A549 (cell line): ENCODE data around the gene TGFBI. TPM values are rescaled to one million over a fixed set of nuclear protein-coding genes. Genes with fewer than 3 reads are reported as not detected.
A peak's percentile ranks its signal among the peaks of the same experiment; 100 is the strongest.

Experiments
- ATAC-seq, 2 experiments: fragments of 200-7000 bp in 1 of 2; fragments of >200 bp in 1 of 2; cut with Nextera tagmentation in 1 of 2; cut with Tn5 transposase in 1 of 2; 3 replicates each; pipeline versions ENCODE4 v1.8.0 to v1.9.1; 2018 to 2020; ENCODE audit warnings: mild to moderate bottlenecking in 1 of 2, moderate library complexity in 1 of 2
- CTCF ChIA-PET: fragments of 300-600 bp; sonication (Branson Sonifier 250); formaldehyde crosslinking; extraction: SDS; loops from one replicate; lab custom pipeline; 2021; ENCODE audit warnings: antibody characterized with exemption, inconsistent platforms; lab: Yijun Ruan, JAX
- POLR2A ChIA-PET: fragments of 350-600 bp; formaldehyde crosslinking; extraction: SDS; loops from one replicate; lab custom pipeline; 2021; ENCODE audit warnings: antibody characterized with exemption, inconsistent platforms; lab: Yijun Ruan, JAX
- DNase-seq, 2 experiments: peaks; one replicate each; pipeline versions ENCODE4 v3.0.0 to v3.0.0-alpha.2; 2011 to 2016; ENCODE audit warnings: low read depth in 1 of 2, low spot score in 1 of 2
- FAIRE-seq: peaks from 2 replicates; lab custom pipeline; 2011; peaks lifted over from hg19 to GRCh38; lab: Jason Lieb, UNC
- H3K27ac ChIP-seq, 2 experiments: fragments of >200 bp; sonication (Bioruptor Twin); formaldehyde crosslinking; 3 replicates each; pipeline ENCODE4 v1.5.1; 2016 to 2017
- H3K4me1 ChIP-seq: fragments of >200 bp; sonication (Bioruptor Twin); formaldehyde crosslinking; 3 replicates; pipeline ENCODE4 v1.6.1; 2016
- H3K4me2 ChIP-seq: fragments of >200 bp; sonication (Bioruptor Twin); formaldehyde crosslinking; 3 replicates; pipeline ENCODE4 v1.6.1; 2016
- H3K4me3 ChIP-seq: fragments of >200 bp; sonication (Bioruptor Twin); formaldehyde crosslinking; 3 replicates; pipeline ENCODE4 v1.5.1; 2016
- H3K9me3 ChIP-seq: fragments of >200 bp; sonication (Bioruptor Twin); formaldehyde crosslinking; 3 replicates; pipeline ENCODE4 v1.6.1; 2016
- CBX2 ChIP-seq: fragments of 200-600 bp; sonication (generic); IDR thresholded peaks from 2 replicates; pipeline ENCODE4 v1.6.1; 2016; ENCODE audit warnings: low read depth, mild to moderate bottlenecking, borderline replicate concordance
- FOSL2 ChIP-seq, 2 experiments: fragments of 450-650 bp in 1 of 2; fragments of >200 bp in 1 of 2; sonication (Bioruptor Twin) in 1 of 2; formaldehyde crosslinking; IDR thresholded peaks; 2 replicates each; pipeline versions ENCODE4 v1.5.0 to v1.6.1; 2016 to 2020; ENCODE audit warnings: mild to moderate bottlenecking in 1 of 2, moderate library complexity in 1 of 2
- JUN ChIP-seq, 2 experiments: fragments of >200 bp; sonication (Bioruptor Twin); formaldehyde crosslinking; IDR thresholded peaks; 2 replicates in 1 of 2; 3 replicates in 1 of 2; pipeline ENCODE4 v1.6.1; 2016 to 2017
- KDM1A ChIP-seq: fragments of 200-600 bp; sonication (generic); IDR thresholded peaks from 2 replicates; pipeline ENCODE4 v1.6.1; 2016; ENCODE audit warnings: low read depth, mild to moderate bottlenecking
- KDM5A ChIP-seq: fragments of 200-600 bp; sonication (generic); IDR thresholded peaks from 2 replicates; pipeline ENCODE4 v1.6.1; 2016; ENCODE audit warnings: antibody characterized with exemption, mild to moderate bottlenecking
- MAZ ChIP-seq: fragments of 150-350 bp; IDR thresholded peaks from 2 replicates; pipeline ENCODE4 v1.6.1; 2014; ENCODE audit warnings: antibody characterized with exemption, low read depth, low read length, borderline replicate concordance
- MYC ChIP-seq: IDR thresholded peaks from 2 replicates; pipeline ENCODE4 v1.6.1; 2012; ENCODE audit warnings: mild to moderate bottlenecking, inconsistent platforms, low read length, improper control_type of control experiment, borderline replicate concordance
- NR3C1 ChIP-seq: fragments of >200 bp; sonication (Bioruptor Twin); formaldehyde crosslinking; IDR thresholded peaks from 3 replicates; pipeline ENCODE4 v1.6.1; 2017
- POLR2A ChIP-seq: IDR thresholded peaks from 2 replicates; pipeline ENCODE4 v1.6.1; 2012; ENCODE audit warnings: mild to moderate bottlenecking, low read length
- POLR2AphosphoS2 ChIP-seq: conservative IDR thresholded peaks from 2 replicates; pipeline ENCODE4 v1.6.1; 2012; ENCODE audit warnings: low read length, improper control_type of control experiment, inconsistent platforms
- RAD21 ChIP-seq, 2 experiments: fragments of >200 bp in 1 of 2; sonication (Bioruptor Twin) in 1 of 2; formaldehyde crosslinking in 1 of 2; IDR thresholded peaks in 1 of 2; conservative IDR thresholded peaks in 1 of 2; 2 replicates in 1 of 2; 3 replicates in 1 of 2; pipeline ENCODE4 v1.6.1; 2012 to 2018; ENCODE audit warnings: inconsistent platforms in 1 of 2
- RARB ChIP-seq: fragments of 250-450 bp; sonication (Bioruptor Pico); IDR thresholded peaks from 2 replicates; pipeline ENCODE4 v1.8.0; 2021; ENCODE audit warnings: mild to moderate bottlenecking, moderate library complexity
- SREBF2 ChIP-seq: fragments of 450-650 bp; IDR thresholded peaks from 2 replicates; pipeline ENCODE4 v1.6.1; 2014; ENCODE audit warnings: mild to moderate bottlenecking, moderate library complexity
- ZC3H11A ChIP-seq: fragments of 450-650 bp; IDR thresholded peaks from 2 replicates; pipeline ENCODE4 v1.6.1; 2014; ENCODE audit warnings: antibody characterized with exemption, mild to moderate bottlenecking
- ZNF302 ChIP-seq: fragments of 250-450 bp; sonication (Bioruptor Pico); IDR thresholded peaks from 2 replicates; pipeline ENCODE4 v1.9.0; 2021; ENCODE audit warnings: inconsistent platforms, mild to moderate bottlenecking, moderate library complexity
- WGBS: methylation state at CpG from one replicate; pipeline ENCODE4 v1.1.6; 2017; ENCODE audit errors: missing lambda C conversion rate; 5-methylcytosine and 5-hydroxymethylcytosine counted together
- polyA plus RNA-seq, 4 experiments: library from polyadenylated mRNA; depleted of rRNA in 3 of 4; stranded (reverse); fragments of >200 nt; fragmentation: RNase III in 1 of 4; extraction: RNeasy Plus Mini Kit Qiagen cat#74134 plus additional on column Dnase treatment in 1 of 4; gene quantifications; 2 replicates in 3 of 4; 3 replicates in 1 of 4; pipeline ENCODE4 v1.2.3, GENCODE V29; 2011 to 2017
- TF ChIP-seq, protein P1 (sequence below): IDR thresholded peaks from 2 replicates; pipeline ENCODE4 v1.6.1; 2012
- TF ChIP-seq, protein P2 (sequence below): fragments of >200 bp; sonication (Bioruptor Twin); formaldehyde crosslinking; IDR thresholded peaks from 2 replicates; pipeline ENCODE4 v1.6.1; 2016
- TF ChIP-seq, protein P3 (sequence below): IDR thresholded peaks from 2 replicates; pipeline ENCODE4 v1.6.1; 2012; ENCODE audit warnings: low read depth, borderline replicate concordance
- TF ChIP-seq, protein P4 (sequence below): fragments of 200-600 bp; sonication (generic); IDR thresholded peaks from 2 replicates; pipeline ENCODE4 v1.6.1; 2016; ENCODE audit warnings: antibody characterized with exemption, mild to moderate bottlenecking, moderate library complexity

Gene TGFBI
- polyA plus RNA-seq, 2 of the 4 experiments (the other 2 are of a cell fraction): 1,135 to 1,859 TPM

DNA sequence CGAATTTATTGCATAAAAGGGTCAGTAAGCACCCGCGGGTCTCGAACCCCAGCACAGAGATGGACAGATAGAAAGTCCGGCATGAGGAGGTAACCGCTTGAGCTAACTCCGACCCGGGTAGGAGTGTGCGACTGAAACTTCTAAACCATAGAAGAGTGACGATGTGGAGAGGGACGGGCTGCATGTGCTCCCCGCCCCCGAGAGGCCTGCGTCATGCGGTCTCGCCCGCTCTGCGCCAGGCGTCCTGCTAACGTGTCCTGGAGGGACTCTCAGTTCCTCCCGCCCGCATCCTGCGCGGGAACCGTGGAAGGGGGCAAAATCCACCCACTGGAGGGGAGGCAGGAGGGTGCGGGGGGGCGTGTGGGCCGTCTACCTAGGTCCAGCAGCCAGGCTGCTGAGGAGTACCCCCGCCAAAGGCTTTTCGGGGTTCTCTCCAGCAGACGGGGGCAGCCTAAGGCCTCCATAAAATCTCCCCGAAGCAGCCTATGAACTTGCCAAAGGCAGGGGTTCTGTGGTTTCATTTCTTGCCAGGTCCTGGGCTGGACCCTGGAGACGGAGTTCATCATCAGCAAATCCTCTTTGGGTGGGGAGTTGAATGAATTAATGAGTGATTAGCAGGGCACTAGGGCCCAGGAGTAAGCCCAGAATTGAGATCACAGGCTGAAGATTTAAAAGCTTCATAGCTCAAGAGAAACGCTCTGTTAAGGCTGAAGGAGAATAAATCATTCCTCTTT is 51.9 kb downstream of the TGFBI start:
- ATAC-seq (peak; percentile 62 to 63), FAIRE-seq (no peak)
- H3K4me3 ChIP-seq: peak overlapping the region; percentile 30
- POLR2A ChIA-PET: interaction anchor here (0.6 kb wide), 1 partner anchor 52 kb away, joined by 3 read pairs; the partner anchor contains the start of gene SMAD5
- H3K27ac ChIP-seq: peak overlapping the region; percentile 80 to 89
- WGBS: 58% methylated on average over 32 of the region's 34 CpGs
- H3K4me1 ChIP-seq: peaks cover 27% of the 10 kb centered on the region
- CTCF ChIA-PET: interaction anchor here (1.5 to 6.9 kb wide), 6 partner anchors 11 to 190 kb away, joined by 7 to 74 read pairs (median 19); no protein-coding TSS in a partner anchor
- H3K4me2 ChIP-seq: peak overlapping the region; percentile 71
- no peaks in the 10 kb centered on the region for H3K9me3 ChIP-seq
- TF ChIP-seq, protein P1, sequence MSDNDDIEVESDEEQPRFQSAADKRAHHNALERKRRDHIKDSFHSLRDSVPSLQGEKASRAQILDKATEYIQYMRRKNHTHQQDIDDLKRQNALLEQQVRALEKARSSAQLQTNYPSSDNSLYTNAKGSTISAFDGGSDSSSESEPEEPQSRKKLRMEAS: peak; percentile 78
- TF ChIP-seq SREBF2: peak; percentile 48; the same call in 1 of the 2 replicates
- no peak for TF ChIP-seq RARB
- TF ChIP-seq, protein P2, sequence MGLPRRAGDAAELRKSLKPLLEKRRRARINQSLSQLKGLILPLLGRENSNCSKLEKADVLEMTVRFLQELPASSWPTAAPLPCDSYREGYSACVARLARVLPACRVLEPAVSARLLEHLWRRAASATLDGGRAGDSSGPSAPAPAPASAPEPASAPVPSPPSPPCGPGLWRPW: no peak
- TF ChIP-seq RAD21 (conservative IDR thresholded peaks at IDR 0.05 in 1 of 2, IDR thresholded peaks at IDR 0.05 in 1 of 2): no peak
- no peak for TF ChIP-seq FOSL2 (IDR thresholded peaks at IDR 0.05)
- TF ChIP-seq FOSL2 (CRISPR knock-in tag; IDR thresholded peaks at IDR 0.05): peak; percentile 19; the same call in 1 of the 2 replicates
- TF ChIP-seq ZNF302 (CRISPR knock-in tag): no peak
- TF ChIP-seq CBX2: no peak
- no peak for TF ChIP-seq MYC
- no peak for TF ChIP-seq NR3C1
- TF ChIP-seq ZC3H11A: no peak
- TF ChIP-seq POLR2AphosphoS2: peak; percentile 91
- TF ChIP-seq, protein P3, sequence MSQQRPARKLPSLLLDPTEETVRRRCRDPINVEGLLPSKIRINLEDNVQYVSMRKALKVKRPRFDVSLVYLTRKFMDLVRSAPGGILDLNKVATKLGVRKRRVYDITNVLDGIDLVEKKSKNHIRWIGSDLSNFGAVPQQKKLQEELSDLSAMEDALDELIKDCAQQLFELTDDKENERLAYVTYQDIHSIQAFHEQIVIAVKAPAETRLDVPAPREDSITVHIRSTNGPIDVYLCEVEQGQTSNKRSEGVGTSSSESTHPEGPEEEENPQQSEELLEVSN: peak; percentile 58; the same call in 1 of the 2 replicates
- TF ChIP-seq POLR2A: peak; percentile 45
- no peak for TF ChIP-seq JUN (IDR thresholded peaks at IDR 0.05)
- TF ChIP-seq, all 56 proteins: peak for 6
- peak; percentile 43 to 85 for DNase-seq

DNA sequence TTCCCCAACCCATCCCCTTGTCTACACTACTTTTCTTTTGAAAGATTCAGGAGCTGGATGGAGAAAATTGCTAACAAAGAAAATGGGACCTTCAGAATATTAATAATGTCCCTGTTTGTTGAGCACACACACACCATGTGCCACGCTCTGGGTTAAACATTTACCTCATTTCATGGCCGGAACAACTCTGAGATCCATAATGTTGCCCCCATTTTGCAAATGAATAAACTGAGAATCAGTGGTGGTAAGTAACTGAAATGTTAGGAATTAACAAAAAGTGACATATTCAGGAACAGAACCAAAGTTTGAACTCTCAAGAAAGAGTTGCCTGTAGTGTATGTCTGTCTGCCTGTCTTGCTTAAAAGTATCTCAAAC is 52.4 kb downstream of the TGFBI start:
- Histone ChIP-seq H3K27ac (peak overlapping the region; percentile 80 to 89), H3K4me2 (peak overlapping the region; percentile 71), H3K4me3 (no peak overlapping the region; the same call in 2 of the 3 replicates), H3K9me3 (no peaks in the 10 kb centered on the region), H3K4me1 (peaks cover 27% of the 10 kb centered on the region)
- 41% methylated on average over 2 of the region's 2 CpGs for WGBS
- POLR2A ChIA-PET: no interaction called here
- FAIRE-seq: no peak
- no peak for DNase-seq
- no peak for TF ChIP-seq KDM5A
- no peak for TF ChIP-seq MAZ
- 0 out of 2 replicates have a peak, but pooled peaks have one; percentile 59 for TF ChIP-seq KDM1A
- TF ChIP-seq, protein P4, sequence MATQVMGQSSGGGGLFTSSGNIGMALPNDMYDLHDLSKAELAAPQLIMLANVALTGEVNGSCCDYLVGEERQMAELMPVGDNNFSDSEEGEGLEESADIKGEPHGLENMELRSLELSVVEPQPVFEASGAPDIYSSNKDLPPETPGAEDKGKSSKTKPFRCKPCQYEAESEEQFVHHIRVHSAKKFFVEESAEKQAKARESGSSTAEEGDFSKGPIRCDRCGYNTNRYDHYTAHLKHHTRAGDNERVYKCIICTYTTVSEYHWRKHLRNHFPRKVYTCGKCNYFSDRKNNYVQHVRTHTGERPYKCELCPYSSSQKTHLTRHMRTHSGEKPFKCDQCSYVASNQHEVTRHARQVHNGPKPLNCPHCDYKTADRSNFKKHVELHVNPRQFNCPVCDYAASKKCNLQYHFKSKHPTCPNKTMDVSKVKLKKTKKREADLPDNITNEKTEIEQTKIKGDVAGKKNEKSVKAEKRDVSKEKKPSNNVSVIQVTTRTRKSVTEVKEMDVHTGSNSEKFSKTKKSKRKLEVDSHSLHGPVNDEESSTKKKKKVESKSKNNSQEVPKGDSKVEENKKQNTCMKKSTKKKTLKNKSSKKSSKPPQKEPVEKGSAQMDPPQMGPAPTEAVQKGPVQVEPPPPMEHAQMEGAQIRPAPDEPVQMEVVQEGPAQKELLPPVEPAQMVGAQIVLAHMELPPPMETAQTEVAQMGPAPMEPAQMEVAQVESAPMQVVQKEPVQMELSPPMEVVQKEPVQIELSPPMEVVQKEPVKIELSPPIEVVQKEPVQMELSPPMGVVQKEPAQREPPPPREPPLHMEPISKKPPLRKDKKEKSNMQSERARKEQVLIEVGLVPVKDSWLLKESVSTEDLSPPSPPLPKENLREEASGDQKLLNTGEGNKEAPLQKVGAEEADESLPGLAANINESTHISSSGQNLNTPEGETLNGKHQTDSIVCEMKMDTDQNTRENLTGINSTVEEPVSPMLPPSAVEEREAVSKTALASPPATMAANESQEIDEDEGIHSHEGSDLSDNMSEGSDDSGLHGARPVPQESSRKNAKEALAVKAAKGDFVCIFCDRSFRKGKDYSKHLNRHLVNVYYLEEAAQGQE: no peak
- ATAC-seq: no peak
- CTCF ChIA-PET: interaction anchor here (1.1 to 6.9 kb wide), 28 partner anchors 10 to 200 kb away, joined by 3 to 74 read pairs (median 6); partner anchors contain the start of gene IL9
